ENCODE measurements around the gene NAV1. TPM values are rescaled to one million over a fixed set of nuclear protein-coding genes. Genes with fewer than 3 reads are reported as not detected.
A peak's percentile ranks its signal among the peaks of the same experiment; 100 is the strongest.

NAV1 gene
- total and polyA plus RNA-seq, 2 of the 8 experiments (the other 6 are each of a cell fraction or from before 2014, with no cell fraction given): 9.9 to 42.7 TPM

DNA sequence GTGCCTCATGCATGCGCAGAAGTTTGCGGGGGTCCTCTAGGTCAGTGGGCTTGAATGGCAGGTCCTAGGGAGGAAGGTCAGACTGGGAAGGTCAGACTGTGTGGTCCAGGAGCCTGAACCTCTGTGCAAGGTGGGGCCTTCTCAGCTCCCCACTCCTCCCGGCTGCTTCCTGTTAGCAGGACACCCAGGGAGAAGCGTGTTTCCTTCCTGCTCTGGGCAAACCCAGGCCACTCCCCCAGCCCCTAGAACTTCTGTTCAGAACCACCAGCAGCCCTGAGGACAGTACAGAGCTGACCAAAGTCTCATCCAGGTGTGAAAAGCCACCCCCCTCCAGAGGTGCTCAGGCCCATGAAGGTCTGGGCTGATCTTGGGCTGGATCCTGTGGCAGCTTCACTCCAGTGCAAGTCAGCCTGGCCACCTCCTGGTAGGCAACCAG, 29.9 kb downstream of the NAV1 start:
- Histone ChIP-seq H4K8ac (ENCODE audit: extremely low read depth, insufficient read depth, low read length) (no peak overlapping the region), H3K4me3 (ENCODE audit: extremely low read depth in 1 of 4, insufficient read depth in 2 of 4, low read depth in 3 of 4, low read length in 4 of 4) (no peak overlapping the region), H2AK5ac (ENCODE audit: low read depth, low read length) (no peak overlapping the region), H3K9ac (replicated peaks in 1 of 4; ENCODE audit: extremely low read depth in 1 of 4, low read depth in 3 of 4, low read length in 3 of 4) (no peak overlapping the region), H2BK20ac (ENCODE audit: low read length) (no peak overlapping the region), H3K18ac (ENCODE audit: extremely low read depth, low read length) (no peak overlapping the region), H3K14ac (ENCODE audit: insufficient read length) (peak overlapping the region; percentile 33), H3K4me1 (replicated peaks in 1 of 4; ENCODE audit: control insufficient read depth in 3 of 4, insufficient read depth in 4 of 4, low read length in 3 of 4) (no peaks in the 10 kb centered on the region; a peak in 1 of 7 replicates), H2BK120ac (replicated peaks; ENCODE audit: low read depth, low read length) (no peak overlapping the region), H3K23me2 (ENCODE audit: low read depth, low read length) (no peaks in the 10 kb centered on the region), H4K20me1 (replicated peaks in 1 of 2; ENCODE audit: control insufficient read depth in 1 of 2, insufficient read depth in 2 of 2, low read length in 2 of 2) (no peaks in the 10 kb centered on the region), H3K56ac (replicated peaks; ENCODE audit: insufficient read length, low read depth, low read length) (no peak overlapping the region), H3K36me3 (ENCODE audit: control insufficient read depth in 2 of 4, insufficient read depth in 4 of 4, low read length in 3 of 4) (no peaks in the 10 kb centered on the region), H3K79me1 (ENCODE audit: low read depth, low read length) (no peaks in the 10 kb centered on the region), H3K4me2 (ENCODE audit: insufficient read depth in 1 of 2, low read depth in 2 of 2, low read length in 2 of 2) (no peak overlapping the region), H2BK5ac (ENCODE audit: low read depth, low read length) (no peak overlapping the region), H3K23ac (ENCODE audit: insufficient read length) (no peak overlapping the region), H4K5ac (ENCODE audit: insufficient read length, low read depth, low read length) (no peak overlapping the region), H3K4ac (replicated peaks; ENCODE audit: insufficient read length, low read depth, low read length) (no peak overlapping the region), H2BK12ac (ENCODE audit: low read depth, low read length) (peak overlapping the region; percentile 17; the same call in 1 of the 2 replicates), H3K9me3 (ENCODE audit: insufficient read depth in 2 of 2, low read depth in 1 of 2, low read length in 1 of 2) (no peaks in the 10 kb centered on the region), H2AFZ (ENCODE audit: low read length) (no peak overlapping the region), H4K91ac (replicated peaks; ENCODE audit: insufficient read length, low read length) (no peak overlapping the region), H3K27me3 (replicated peaks in 1 of 4; ENCODE audit: control insufficient read depth in 3 of 4, extremely low read depth in 1 of 4, insufficient read depth in 3 of 4, low read length in 3 of 4) (no peaks in the 10 kb centered on the region), H2BK15ac (ENCODE audit: low read length) (no peak overlapping the region), H3K79me2 (ENCODE audit: control insufficient read depth in 1 of 2, insufficient read depth in 2 of 2, low read length in 2 of 2) (no peaks in the 10 kb centered on the region), H3K27ac (ENCODE audit: low read depth, low read length) (no peak overlapping the region)
- WGBS, 2 experiments (ENCODE audit: extremely low coverage in 1 of 2, insufficient coverage in 1 of 2, insufficient read length in 1 of 2, insufficient replicate concordance in 2 of 2, low coverage in 1 of 2, low lambda C conversion rate in 2 of 2, missing lambda C conversion rate in 1 of 2): 81% methylated on average over 4 of the region's 4 CpGs; no CpG with 5 or more reads in 1 of the 2 experiments
- no peak for TF ChIP-seq RXRA (IDR thresholded peaks at IDR 0.05; ENCODE audit: insufficient read depth, low read depth, low read length)
- TF ChIP-seq POLR2AphosphoS5 (IDR thresholded peaks at IDR 0.05; ENCODE audit: low read depth, low read length): no peak
- TF ChIP-seq BACH1 (IDR thresholded peaks at IDR 0.05; ENCODE audit: low read length): no peak
- TF ChIP-seq EGR1 (IDR thresholded peaks at IDR 0.05; ENCODE audit: borderline replicate concordance, low read depth, low read length): no peak
- no peak for TF ChIP-seq CEBPB (IDR thresholded peaks at IDR 0.05; ENCODE audit: low read depth, low read length)
- no peak for TF ChIP-seq NANOG (IDR thresholded peaks at IDR 0.05; ENCODE audit: insufficient read depth, low read depth, low read length, poor library complexity, severe bottlenecking)
- TF ChIP-seq RNF2 (IDR thresholded peaks at IDR 0.05; ENCODE audit: borderline replicate concordance, low read depth, low read length, missing control alignments, poor library complexity, severe bottlenecking): no peak
- no peak for TF ChIP-seq CTBP2 (IDR thresholded peaks at IDR 0.05; ENCODE audit: borderline replicate concordance, insufficient read depth, insufficient read length, low read length)
- TF ChIP-seq BRCA1 (IDR thresholded peaks at IDR 0.05; ENCODE audit: low read depth, low read length): no peak
- no peak for TF ChIP-seq POLR2A (IDR thresholded peaks at IDR 0.05; ENCODE audit: control extremely low read depth in 1 of 2, low read depth in 2 of 2, low read length in 2 of 2)
- no peak for TF ChIP-seq TBP (IDR thresholded peaks at IDR 0.05; ENCODE audit: low read depth, low read length)
- no peak for TF ChIP-seq TAF1 (IDR thresholded peaks at IDR 0.05; ENCODE audit: low read depth, low read length)
- DNase-seq (ENCODE audit: low read depth in 1 of 2, low spot score in 2 of 2) (no peak), FAIRE-seq (no peak)
- CTCF ChIA-PET (ENCODE audit: partially characterized antibody): interaction anchor here (0.6 to 22.6 kb wide), 11 partner anchors 8 to 224 kb away, joined by 3 to 499 read pairs (median 4); no protein-coding TSS in a partner anchor
- POLR2A ChIA-PET (ENCODE audit: partially characterized antibody): interaction anchor here (1.5 kb wide), 1 partner anchor 15 kb away, joined by 5 read pairs; no protein-coding TSS in a partner anchor

Measured in H1 (cell line).